GM13977 (cell line): ENCODE results near the gene ERICH4.

Experiments
- DNase-seq: peaks from one replicate; pipeline ENCODE4 v3.0.0; 2012; ENCODE audit warnings: low spot score
- in situ Hi-C: fragments of 300-500 bp; cut with MboI; formaldehyde crosslinking; loops from one replicate; pipeline ENCODE4 v1.12.0; 2022; ENCODE audit warnings: low sequenced_read_pairs, low pct_unique_long_range_greater_than_20kb, mixed read lengths, inconsistent platforms; ENCODE audit not compliant: unreplicated experiment
- TF ChIP-seq, protein P1 (sequence below): IDR thresholded peaks from 2 replicates; pipeline ENCODE4 v1.5.1; 2012; ENCODE audit warnings: mild to moderate bottlenecking, control low read depth; ENCODE audit not compliant: insufficient read depth; ENCODE audit errors: extremely low read depth, missing control alignments

The ERICH4 gene

DNA sequence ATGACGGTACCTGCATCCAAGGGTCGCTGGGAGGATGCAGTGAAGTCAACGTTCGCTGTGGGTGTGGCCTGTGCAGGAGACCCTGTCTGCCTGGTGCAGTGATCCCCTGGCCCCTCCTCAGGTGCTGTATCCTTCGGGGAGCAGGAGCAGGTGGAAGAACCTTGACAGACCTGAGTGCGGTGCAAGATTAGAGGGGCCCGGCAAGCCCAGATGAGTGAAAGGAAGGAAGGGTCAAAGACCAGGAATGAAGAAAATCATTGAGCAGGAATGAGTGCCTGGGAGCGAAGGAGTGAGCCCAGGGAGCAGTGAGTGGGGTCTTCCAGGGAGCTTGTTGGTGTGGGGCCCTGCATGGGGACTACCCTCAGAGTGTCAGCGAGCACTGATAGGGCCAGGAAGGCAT lies 28.5 kb upstream of the ERICH4 start:
- DNase-seq: no peak
- TF ChIP-seq, protein P1, sequence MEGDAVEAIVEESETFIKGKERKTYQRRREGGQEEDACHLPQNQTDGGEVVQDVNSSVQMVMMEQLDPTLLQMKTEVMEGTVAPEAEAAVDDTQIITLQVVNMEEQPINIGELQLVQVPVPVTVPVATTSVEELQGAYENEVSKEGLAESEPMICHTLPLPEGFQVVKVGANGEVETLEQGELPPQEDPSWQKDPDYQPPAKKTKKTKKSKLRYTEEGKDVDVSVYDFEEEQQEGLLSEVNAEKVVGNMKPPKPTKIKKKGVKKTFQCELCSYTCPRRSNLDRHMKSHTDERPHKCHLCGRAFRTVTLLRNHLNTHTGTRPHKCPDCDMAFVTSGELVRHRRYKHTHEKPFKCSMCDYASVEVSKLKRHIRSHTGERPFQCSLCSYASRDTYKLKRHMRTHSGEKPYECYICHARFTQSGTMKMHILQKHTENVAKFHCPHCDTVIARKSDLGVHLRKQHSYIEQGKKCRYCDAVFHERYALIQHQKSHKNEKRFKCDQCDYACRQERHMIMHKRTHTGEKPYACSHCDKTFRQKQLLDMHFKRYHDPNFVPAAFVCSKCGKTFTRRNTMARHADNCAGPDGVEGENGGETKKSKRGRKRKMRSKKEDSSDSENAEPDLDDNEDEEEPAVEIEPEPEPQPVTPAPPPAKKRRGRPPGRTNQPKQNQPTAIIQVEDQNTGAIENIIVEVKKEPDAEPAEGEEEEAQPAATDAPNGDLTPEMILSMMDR: no peak
- in situ Hi-C loops: no loop called here

DNA sequence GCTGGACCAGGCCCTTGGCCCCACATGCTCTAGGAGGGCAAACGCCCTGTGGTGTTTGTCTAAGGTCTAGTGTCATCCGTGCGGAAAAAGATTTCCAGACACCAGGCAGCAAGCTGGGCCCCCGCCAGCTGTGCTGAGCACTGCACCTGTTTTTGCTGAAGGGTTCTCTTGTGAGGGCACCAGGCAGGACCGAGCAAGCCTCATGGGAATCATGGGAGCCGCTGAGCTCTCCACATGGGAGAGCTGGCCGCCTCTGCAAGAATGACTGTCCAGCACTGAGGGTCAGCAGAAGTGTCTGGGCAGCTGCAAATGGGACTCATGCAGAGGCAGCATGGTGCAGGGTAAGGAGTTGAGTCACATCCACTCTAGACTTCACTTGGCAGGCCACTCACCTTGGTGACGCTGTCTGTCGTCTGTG lies 27.8 kb upstream of the ERICH4 start:
- in situ Hi-C loops: no loop called here

GRCh38 chr19:41416194-41416674 lies 26.7 kb upstream of the ERICH4 start:
- TF ChIP-seq, protein P1: no peak
- no peak for DNase-seq
- in situ Hi-C loops: no loop called here

More for the DNA sequence above, 27.8 kb upstream of the ERICH4 start:
- DNase-seq: no peak
- TF ChIP-seq, protein P1: no peak

DNA sequence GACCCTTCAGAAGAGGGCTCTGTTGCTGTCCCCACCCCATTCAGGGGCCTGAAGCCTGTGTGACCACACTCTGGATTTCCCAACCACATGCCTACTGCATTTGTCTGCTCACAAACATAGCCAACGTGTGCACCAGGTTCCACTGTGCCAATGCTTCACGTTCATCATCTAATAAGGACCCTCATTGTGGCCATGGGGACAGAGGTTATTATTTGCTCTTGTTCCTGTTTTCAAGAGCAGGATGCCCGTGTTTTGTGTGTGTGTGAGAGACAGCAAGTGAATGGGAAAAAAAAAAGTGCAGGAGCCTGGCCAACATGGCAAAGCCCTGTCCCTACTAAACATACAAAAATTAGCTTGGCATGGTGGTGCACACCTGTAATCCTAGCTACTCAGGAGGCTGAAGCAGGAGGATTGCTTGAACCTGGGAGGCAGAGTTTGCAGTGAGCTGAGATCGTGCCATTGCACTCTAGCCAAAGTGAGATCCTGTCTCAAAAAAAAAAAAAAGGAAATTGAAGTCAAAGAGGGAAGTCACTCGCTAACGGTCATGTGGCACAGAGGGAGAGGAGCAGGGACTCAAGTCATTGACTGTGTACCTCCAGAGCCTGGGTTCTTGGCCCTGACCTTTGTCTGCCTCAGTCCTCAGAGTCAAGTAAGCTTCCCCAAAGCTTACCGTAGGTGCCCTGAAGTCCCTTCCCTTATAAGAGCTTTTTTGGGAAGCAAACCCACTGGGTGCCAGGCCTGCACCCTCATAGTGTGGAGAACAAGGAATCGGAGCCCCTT lies 22.7 kb upstream of the ERICH4 start:
- in situ Hi-C loops: no loop called here
- DNase-seq: no peak
- TF ChIP-seq, protein P1: no peak

GRCh38 chr19:41421314-41421713 lies 21.6 kb upstream of the ERICH4 start:
- no peak for DNase-seq
- TF ChIP-seq, protein P1: no peak
- in situ Hi-C loops: no loop called here

GRCh38 chr19:41421973-41422372 lies 21.0 kb upstream of the ERICH4 start:
- TF ChIP-seq, protein P1: no peak
- in situ Hi-C loops: no loop called here

More at GRCh38 chr19:41421973-41422372, 21.0 kb upstream of the ERICH4 start:
- no peak for DNase-seq
